ENCODE results near the gene GOLGA8N. TPM values are rescaled to one million over a fixed set of nuclear protein-coding genes. Genes with fewer than 3 reads are reported as not detected.

The GOLGA8N gene
- total and polyA plus RNA-seq, 2 donors (not counting 1 experiment from before 2014, with no cell fraction given), result 3.7 to 7.5 TPM

- Histone ChIP-seq H3K9ac (ENCODE audit: low read length) (no peak overlapping the region), H3K4me2 (replicated peaks; ENCODE audit: low read depth, low read length, poor library complexity, severe bottlenecking) (no peak overlapping the region), H4K20me1 (ENCODE audit: control insufficient read depth, insufficient read depth, low read length, poor library complexity, severe bottlenecking) (no peaks in the 10 kb centered on the region), H3K36me3 (replicated peaks in 1 of 2; ENCODE audit: control extremely low read depth in 1 of 2, control insufficient read depth in 1 of 2, extremely low read depth in 1 of 2, insufficient read depth in 2 of 2, low read length in 1 of 2) (peaks cover 0 to 3% of the 10 kb centered on the region in 2 experiments), H3K9me3 (ENCODE audit: control extremely low read depth in 1 of 3, control insufficient read depth in 2 of 3, insufficient read depth in 1 of 3, low read length in 2 of 3) (no peaks in the 10 kb centered on the region), H3K27ac (ENCODE audit: low read length in 2 of 2) (no peak overlapping the region), H3K4me3 (ENCODE audit: control extremely low read depth in 1 of 5, extremely low read depth in 1 of 5, insufficient read depth in 1 of 5, low read depth in 2 of 5, low read length in 4 of 5) (no peak overlapping the region), H3K4me1 (ENCODE audit: control insufficient read depth in 2 of 2, insufficient read depth in 2 of 2, low read length in 2 of 2) (peaks cover 14 to 16% of the 10 kb centered on the region in 2 donors), H2AFZ (ENCODE audit: insufficient read depth, low read depth, low read length, poor library complexity, severe bottlenecking) (no peak overlapping the region), H3K27me3 (replicated peaks in 1 of 4; ENCODE audit: control extremely low read depth in 1 of 4, control insufficient read depth in 3 of 4, insufficient read depth in 4 of 4, low read length in 3 of 4) (no peaks in the 10 kb centered on the region), H3K79me2 (ENCODE audit: control insufficient read depth, insufficient read depth, low read length) (no peaks in the 10 kb centered on the region)
- no CpG with 5 or more reads among the region's 1 CpG for WGBS (ENCODE audit: insufficient coverage)
- H3K4me3 Mint-ChIP-seq, result no peak overlapping the region
- H3K27ac Mint-ChIP-seq, result no peak overlapping the region
- H3K4me1 Mint-ChIP-seq, result peaks cover 17% of the 10 kb centered on the region
- H3K27me3 Mint-ChIP-seq, result peaks cover 10% of the 10 kb centered on the region
- ChIA-PET CTCF (interaction anchor here (0.7 kb wide), 1 partner anchor 27 kb away, joined by 3 read pairs; no protein-coding TSS in a partner anchor), POLR2A (no interaction called here)
- intact Hi-C loops (cut with micrococcal nuclease), result no loop called here
- no peaks in the 10 kb centered on the region for H3K9me3 Mint-ChIP-seq (ENCODE audit: insufficient read depth)
- no peak for ATAC-seq (ENCODE audit: low read depth)
- no peak for TF ChIP-seq CTCF (IDR thresholded peaks at IDR 0.05)
- TF ChIP-seq EZH2 (IDR thresholded peaks at IDR 0.05; ENCODE audit: borderline replicate concordance, insufficient read depth, low read depth, low read length, poor library complexity, severe bottlenecking), result no peak
- no peak for DNase-seq
Observed at GRCh38 chr15:32637704-32638103, 44.4 kb downstream of the GOLGA8N start.

- intact Hi-C loops (cut with micrococcal nuclease), result no loop called here
- Mint-ChIP-seq H3K27me3 (peaks cover 11% of the 10 kb centered on the region), H3K4me1 (peaks cover 11% of the 10 kb centered on the region), H3K4me3 (no peak within 1 kb of the TSS), H3K9me3 (ENCODE audit: insufficient read depth) (no peaks in the 10 kb centered on the region), H3K27ac (no peak within 1 kb of the TSS)
- H3K36me3 ChIP-seq (replicated peaks in 1 of 2; ENCODE audit: control extremely low read depth in 1 of 2, control insufficient read depth in 1 of 2, extremely low read depth in 1 of 2, insufficient read depth in 2 of 2, low read length in 1 of 2), result no peaks in the 10 kb centered on the region
- H3K4me3 ChIP-seq (ENCODE audit: control extremely low read depth in 1 of 5, extremely low read depth in 1 of 5, insufficient read depth in 1 of 5, low read depth in 2 of 5, low read length in 4 of 5), result no peak within 1 kb of the TSS
- H3K9ac ChIP-seq (ENCODE audit: low read length), result no peak within 1 kb of the TSS
- ChIA-PET CTCF (interaction anchor here (1.7 to 2.8 kb wide), 2 partner anchors 9 to 21 kb away, joined by 4 to 9 read pairs; no protein-coding TSS in a partner anchor), POLR2A (no interaction called here)
- no peak within 1 kb of the TSS for H3K27ac ChIP-seq (ENCODE audit: low read length in 2 of 2)
- no peaks in the 10 kb centered on the region for H4K20me1 ChIP-seq (ENCODE audit: control insufficient read depth, insufficient read depth, low read length, poor library complexity, severe bottlenecking)
- H3K79me2 ChIP-seq (ENCODE audit: control insufficient read depth, insufficient read depth, low read length), result no peaks in the 10 kb centered on the region
- H3K4me1 ChIP-seq (ENCODE audit: control insufficient read depth in 2 of 2, insufficient read depth in 2 of 2, low read length in 2 of 2), result peaks cover 10% of the 10 kb centered on the region in 2 donors
- no peak within 1 kb of the TSS for H3K4me2 ChIP-seq (replicated peaks; ENCODE audit: low read depth, low read length, poor library complexity, severe bottlenecking)
- no peak for ATAC-seq (ENCODE audit: low read depth)
- WGBS (ENCODE audit: insufficient coverage), result 48% methylated on average over 22 of the region's 22 CpGs
- no peak for DNase-seq
- H3K27me3 ChIP-seq (replicated peaks in 1 of 4; ENCODE audit: control extremely low read depth in 1 of 4, control insufficient read depth in 3 of 4, insufficient read depth in 4 of 4, low read length in 3 of 4), result no peaks in the 10 kb centered on the region
- no peaks in the 10 kb centered on the region for H3K9me3 ChIP-seq (ENCODE audit: control extremely low read depth in 1 of 3, control insufficient read depth in 2 of 3, insufficient read depth in 1 of 3, low read length in 2 of 3)
- TF ChIP-seq EZH2 (IDR thresholded peaks at IDR 0.05; ENCODE audit: borderline replicate concordance, insufficient read depth, low read depth, low read length, poor library complexity, severe bottlenecking) (no peak), CTCF (IDR thresholded peaks at IDR 0.05) (no peak)
- H2AFZ ChIP-seq (ENCODE audit: insufficient read depth, low read depth, low read length, poor library complexity, severe bottlenecking), result no peak within 1 kb of the TSS
Observed at GRCh38 chr15:32641517-32642059, 48.3 kb downstream of the GOLGA8N start, which contains the start of gene SCG5. TSS of gene SCG5 (plus strand) at chr15:32641710. CDS start at chr15:32643593, 1,883 bp downstream.

All from B cell (primary cell).